NCI-H526 treated with DMSO at 0.1 percent for 48 hours (cell line): Measurements from ENCODE around the gene ACAD11.
"Not testable (repeated sequence)": the region's sequence is repeated elsewhere in the genome, so short reads cannot be mapped to it uniquely, and the experiment has no call there.

ENCODE experiments used
- DNase-seq: peaks from one replicate; lab custom pipeline; 2025; lab: John Stamatoyannopoulos, UW

ACAD11 gene

GRCh38 chr3:132598181-132598580 is 61.4 kb downstream of the ACAD11 start:
- DNase-seq, result no peak

DNA sequence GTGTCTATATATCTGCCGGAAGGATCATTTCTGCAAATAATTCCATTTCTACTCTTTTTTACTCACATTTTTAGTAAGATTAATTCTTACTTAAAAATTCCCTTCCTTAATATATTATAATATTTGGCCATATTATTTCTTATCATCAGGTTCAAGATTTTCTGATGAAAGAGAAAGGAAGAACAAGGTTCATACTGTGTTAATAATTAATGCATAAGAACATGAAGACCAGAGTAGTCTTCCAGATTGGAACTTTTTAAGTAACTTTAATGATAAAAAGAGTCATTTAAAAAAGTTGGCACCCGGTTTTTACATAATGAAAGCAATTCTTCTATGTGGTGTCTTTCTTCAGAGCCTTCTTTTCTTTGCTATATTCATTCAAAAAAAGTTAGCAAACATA is 61.9 kb downstream of the ACAD11 start:
- no peak for DNase-seq

DNA sequence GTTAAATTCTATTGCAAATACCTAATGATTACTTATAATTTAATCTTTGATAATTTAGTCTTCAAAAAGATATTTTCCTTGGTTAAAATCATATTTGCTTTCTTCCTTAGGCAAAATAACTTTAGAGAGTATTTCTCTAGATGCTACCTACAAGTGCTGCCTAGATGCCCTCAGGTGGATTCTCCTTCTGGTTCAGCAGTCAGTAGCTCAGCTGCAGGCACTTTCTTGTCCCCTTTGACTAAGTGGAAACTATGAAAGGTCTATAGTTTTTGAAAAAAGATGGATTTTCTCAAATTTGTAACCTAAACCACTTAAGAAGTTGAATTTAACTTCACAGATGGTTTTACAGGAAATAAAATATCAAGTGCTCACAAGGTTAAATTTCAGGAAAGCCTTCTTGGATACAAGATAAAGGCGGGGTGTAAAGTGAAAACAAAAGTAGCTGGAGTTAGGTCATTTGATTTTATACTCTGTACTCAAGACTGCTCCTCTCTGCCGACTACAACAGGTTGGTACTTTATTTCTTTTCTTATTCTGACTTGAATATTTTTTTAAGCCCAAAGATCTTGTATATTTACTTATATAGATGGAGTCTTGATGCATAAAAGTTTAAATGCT is 62.7 kb downstream of the ACAD11 start, which contains the start of gene ACKR4:
TSS of gene ACKR4 (plus strand) at position 455 of the 618 bp plus-strand sequence. CDS start 3,128 bp downstream, outside the sequence.
- no peak for DNase-seq

DNA sequence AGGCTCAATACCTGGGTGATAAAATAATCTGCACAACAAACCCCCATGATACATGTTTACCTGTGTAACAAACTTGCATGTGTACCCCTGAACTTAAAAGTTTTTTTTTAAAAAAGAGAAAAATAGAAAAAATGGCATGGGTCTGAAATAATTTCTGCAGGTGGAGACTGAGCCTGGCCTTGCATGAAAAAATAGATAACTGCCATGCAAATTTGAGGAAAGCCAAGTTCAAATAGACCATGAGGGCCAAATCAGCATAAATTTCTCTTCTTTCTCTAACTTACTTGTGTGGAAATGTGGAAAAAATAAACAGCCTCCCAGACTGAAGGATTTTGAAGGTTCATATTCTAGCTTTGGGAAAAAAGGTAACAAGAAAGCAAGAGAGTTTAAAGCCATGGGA is 63.3 kb downstream of the ACAD11 start:
- peak; percentile 4 for DNase-seq

DNA sequence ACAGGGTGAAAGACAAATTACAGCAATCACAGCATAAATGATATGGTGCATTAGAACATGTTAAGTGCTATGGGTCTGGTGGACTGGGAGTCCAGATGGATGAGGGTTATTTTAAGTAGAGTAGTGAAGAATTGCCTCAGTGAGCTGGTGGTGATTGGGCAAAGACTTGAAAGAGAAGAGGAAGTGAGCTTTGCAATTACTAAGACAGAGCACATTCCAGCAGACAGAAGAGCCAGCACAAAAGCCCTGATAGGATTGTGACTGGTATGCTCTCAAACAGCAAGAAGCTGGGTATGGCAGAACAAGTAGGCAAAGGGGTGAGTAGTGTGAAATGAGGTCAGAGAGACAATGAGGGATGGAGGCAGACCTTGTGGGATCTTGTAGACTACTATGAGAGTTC is 64.6 kb downstream of the ACAD11 start:
- no peak for DNase-seq

DNA sequence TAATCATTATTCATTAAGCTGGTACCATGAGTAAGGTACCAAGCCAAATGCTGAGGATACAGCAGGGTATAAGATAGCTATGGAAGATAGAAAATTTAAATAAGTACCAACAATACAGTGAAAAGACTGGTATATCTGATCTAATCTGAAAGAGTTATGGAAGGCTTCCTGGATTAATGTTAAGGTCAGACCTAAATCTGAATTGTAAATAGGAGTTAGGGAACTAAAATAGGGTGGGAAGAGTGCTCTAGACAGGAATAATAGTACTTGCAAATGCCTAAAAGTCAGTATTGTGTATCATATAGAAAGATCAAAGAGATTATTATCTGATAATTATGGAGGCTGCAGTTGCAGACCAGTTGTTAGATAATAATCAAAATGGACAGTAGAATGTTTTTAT is 65.1 kb downstream of the ACAD11 start:
- DNase-seq, result no peak

- no peak for DNase-seq
Observed at GRCh38 chr3:132593947-132594323, 65.7 kb downstream of the ACAD11 start.

DNA sequence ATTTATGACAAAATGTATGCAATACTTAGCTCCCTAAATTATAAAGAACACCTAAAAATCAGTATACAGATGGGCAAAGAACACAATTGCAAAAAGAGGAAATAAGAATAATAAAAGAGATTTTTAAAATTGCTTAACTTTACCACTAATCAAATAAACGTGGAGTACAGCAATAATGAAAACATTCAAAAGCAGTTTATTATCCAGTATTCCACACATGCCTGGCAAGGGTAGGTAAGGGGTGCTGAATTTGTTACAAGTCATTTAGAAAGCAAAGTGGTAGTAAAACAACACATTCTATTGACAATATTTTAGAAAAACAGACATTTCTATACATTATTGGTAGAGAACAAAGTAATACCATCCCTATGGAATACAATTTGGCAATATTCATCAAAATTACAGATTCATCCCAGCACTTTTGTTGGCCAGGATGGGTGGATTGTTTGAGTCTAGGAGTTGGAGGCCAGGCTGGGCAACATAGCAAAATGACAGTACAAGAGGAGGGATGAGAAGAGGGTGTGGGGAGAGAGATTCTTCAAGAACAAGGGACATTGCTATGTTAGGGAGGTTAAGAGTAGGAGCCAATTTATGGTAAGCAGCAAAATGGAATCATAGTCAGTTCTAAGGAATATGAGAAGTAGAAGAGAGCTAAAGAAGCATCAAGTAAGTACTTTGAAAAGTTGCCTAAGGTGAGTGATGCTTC is 66.2 kb downstream of the ACAD11 start:
- no peak for DNase-seq

DNA sequence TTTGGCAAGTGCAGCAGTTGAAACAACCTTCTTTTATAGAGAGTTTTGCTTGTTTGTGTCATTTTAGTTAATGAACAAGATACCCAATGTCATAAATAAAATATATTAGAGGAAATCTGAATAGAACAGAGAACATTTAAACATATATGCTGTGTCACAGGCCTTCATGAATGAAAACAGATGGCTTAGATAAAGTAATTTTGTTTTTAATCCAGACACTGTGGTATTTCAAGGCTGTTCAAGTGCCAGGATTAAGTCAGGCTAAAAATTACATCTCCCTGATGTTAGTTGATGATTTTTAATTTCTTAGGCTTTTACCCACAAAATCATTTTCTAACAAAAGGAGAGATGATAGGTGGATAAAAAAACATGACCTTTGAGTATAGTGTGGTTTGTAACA is 67.4 kb downstream of the ACAD11 start:
- DNase-seq, result no peak

- no peak for DNase-seq
Observed at GRCh38 chr3:132587401-132587800, 72.2 kb downstream of the ACAD11 start.

DNA sequence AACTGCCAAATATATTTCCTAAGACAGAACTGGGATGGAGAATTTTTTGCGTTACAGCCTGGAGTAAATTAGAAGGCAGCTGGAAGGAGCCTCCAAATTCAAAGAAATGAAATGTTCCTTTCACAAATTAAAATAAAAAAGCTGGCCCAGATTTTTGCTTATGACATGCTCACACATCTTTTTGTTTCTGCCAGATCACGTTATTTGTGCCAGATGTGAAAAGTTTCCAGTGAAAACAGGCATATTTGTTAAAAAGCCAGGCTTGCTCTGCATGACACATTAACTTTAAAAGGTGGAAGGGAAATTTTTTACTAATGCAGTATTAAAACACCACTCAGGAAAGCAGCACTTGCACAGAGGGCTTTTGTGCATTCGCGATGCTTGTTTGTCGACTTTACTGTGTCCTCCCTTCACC is 85.8 kb downstream of the ACAD11 start:
- no peak for DNase-seq

DNA sequence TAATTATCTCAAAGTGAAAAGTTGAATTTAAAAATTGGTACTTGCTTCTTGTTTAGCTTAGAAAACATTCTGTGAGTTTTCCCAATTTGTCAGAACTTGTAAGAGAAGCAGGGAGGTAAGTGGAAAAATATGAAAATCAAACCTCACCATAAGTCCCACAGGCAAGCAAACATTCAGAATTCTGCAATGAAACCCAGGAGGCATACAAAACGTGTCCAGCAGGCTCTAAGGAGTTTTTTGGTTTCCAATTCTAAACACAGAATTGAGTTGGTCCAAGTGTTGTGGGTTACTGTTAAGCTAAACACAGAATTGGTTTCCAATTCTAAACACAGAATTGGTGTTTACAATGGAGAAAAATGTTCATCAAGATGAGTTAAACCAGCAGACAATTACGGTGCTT is 89.6 kb downstream of the ACAD11 start:
- DNase-seq, result no peak

GRCh38 chr3:132569580-132569979 is 90.0 kb downstream of the ACAD11 start:
- no peak for DNase-seq

DNA sequence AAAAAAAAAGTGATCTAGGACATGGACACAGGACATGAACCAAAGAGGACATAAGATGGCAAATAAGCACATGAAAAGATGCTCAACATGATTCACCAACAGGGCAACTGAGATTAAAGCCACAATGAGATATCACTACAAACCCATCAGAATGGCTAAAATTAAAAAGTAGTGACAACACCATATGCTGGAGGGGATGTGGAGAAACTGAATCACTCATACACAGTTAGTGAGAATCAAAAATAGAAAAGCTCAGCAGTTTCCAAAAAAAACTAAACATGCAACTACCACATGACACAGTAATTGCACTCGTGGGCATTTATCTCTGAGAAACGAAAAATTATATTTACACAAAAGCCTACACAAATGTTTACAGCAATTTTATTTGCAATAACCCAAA is 90.5 kb downstream of the ACAD11 start:
- DNase-seq, result no peak

- no peak for DNase-seq
Observed at GRCh38 chr3:132568422-132568821, 91.2 kb downstream of the ACAD11 start.

DNA sequence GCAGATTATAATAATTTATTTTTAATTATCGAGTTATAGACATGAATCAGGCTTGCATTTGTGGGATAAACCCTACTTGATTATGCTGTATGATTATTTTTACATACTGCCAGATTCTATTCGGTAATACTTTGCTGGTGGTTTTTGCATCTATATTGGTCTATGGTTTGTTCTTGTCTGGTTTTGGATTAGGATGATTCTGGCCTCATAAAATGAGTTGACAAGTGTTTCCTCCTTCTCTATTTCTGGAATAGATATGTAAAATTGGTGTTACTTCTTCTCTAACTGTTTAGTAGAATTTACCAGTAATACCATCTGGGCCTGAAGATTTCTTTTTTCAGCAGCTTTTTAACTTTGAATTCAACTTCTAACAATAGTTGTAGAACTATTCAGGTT is 95.5 kb downstream of the ACAD11 start:
- no peak for DNase-seq

GRCh38 chr3:132563420-132564069 is 96.1 kb downstream of the ACAD11 start:
- no peak for DNase-seq

DNA sequence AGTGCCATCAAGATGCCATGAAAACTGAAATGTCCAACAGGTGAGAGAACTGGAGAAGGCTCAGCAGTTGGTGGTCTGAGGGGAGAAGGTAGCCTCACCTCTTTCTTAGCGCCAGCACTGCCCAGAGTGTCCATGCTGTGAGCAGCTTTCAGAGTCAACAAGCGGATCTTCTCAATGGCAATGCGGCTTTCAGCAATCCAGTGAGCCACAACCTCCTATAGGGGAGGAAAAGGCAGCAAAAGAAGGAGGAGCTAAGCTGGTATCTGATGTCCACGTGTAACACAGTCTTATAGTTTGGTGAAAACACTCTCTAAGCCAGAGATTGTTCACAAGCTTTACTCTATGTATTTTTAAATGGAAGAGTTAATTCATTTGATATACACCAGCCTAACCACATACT is 98.6 kb downstream of the ACAD11 start:
- DNase-seq, result no peak

DNA sequence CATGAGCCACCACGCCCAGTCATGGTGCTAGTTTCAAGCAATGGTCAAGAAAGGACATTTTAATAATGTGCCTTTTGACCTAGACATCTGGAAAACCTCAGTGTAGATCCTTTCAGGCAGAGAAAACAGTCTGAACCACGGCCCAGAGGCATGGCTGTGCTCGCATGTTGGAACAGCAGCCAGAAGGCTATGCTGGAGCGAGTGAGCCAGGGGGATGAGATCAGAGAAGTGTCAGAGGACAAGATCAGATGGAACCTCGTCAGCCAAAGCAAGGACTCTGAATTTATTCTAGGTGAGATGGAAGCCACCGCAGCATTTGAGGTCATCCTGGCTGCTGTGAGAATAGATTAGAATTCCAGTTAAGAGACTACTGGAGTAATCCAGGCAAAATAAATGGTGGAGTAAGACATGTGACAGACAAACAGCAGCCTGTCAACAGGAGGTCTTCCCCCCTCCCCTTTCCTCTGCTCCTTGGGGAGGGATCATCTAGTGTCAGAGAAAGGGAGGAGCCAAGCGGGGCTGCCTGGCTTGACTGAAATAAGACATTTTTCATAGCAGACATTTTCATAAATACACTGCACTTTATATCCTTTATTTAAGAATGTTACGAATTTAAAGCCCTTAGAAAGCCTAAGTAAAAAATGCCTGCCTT is 103.0 kb downstream of the ACAD11 start:
- no peak for DNase-seq

GRCh38 chr3:132556036-132556386 is 103.6 kb downstream of the ACAD11 start:
- DNase-seq, result not testable (repeated sequence)

DNA sequence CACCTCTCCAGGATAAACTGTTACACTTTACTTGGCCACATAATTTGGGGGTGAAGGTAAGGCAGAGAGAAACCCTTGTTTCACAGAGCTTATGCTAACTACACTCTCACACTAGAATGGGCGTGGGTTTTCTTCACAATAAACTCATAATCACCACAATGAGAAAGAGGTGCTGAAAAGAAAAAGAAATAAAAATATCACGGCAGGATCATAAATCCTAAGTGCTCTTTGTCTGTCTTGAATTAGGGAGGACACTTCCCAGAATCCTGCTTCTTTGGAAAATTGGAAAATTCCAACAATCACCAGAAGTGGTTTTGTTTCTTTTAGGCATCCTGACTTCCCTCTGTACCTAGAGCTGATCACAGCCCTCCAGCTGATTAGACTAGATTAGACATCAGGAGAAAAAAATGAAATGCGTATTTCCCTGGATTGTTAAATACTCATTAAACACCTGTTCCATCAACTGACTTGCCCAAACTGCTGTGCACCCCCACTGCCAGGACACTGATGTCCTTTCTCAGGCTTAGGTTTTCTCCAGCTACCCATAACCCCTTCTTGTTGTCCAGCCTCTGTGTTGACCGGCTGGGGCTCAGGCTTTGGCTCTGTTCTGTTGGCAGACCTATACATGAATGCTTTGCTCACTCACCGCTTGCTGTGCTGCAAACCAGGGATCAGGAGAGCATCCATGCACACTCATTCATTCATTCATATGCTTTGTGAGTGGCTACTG is 104.1 kb downstream of the ACAD11 start:
- no peak for DNase-seq

GRCh38 chr3:132554437-132554836 is 105.2 kb downstream of the ACAD11 start:
- DNase-seq, result no peak
